ENCODE data around the gene FGF3. TPM values are rescaled to one million over a fixed set of nuclear protein-coding genes. Genes with fewer than 3 reads are reported as not detected.

FGF3 gene
- total and polyA plus RNA-seq, 10 donors, result not detected

GRCh38 chr11:69859275-69859934 is 40.2 kb upstream of the FGF3 start:
- H3K9me3 ChIP-seq, result peaks cover 0 to 3% (median 0%) of the 10 kb centered on the region in 8 donors
- DNase-seq, result no peak
- 76 to 85% (median 85%) methylated on average over 12 of the region's 12 CpGs for WGBS, 5 donors
- peaks cover 0 to 58% (median 18%) of the 10 kb centered on the region in 7 donors for H3K27me3 ChIP-seq (replicated peaks in 1 of 7)
- no peak overlapping the region for H3K4me3 ChIP-seq
- TF ChIP-seq CTCF (IDR thresholded peaks at IDR 0.05 in 8 of 11, conservative IDR thresholded peaks at IDR 0.05 in 3 of 11) (no peak), POLR2A (IDR thresholded peaks at IDR 0.05) (no peak), POLR2AphosphoS5 (IDR thresholded peaks at IDR 0.05) (no peak)
- no peaks in the 10 kb centered on the region for H3K4me1 ChIP-seq
- H3K27ac ChIP-seq, result no peak overlapping the region
- no peaks in the 10 kb centered on the region for H3K36me3 ChIP-seq
- intact Hi-C loops (cut with DNase I; ENCODE audit: low total_unique reads), result no loop called here

- intact Hi-C loops (cut with DNase I; ENCODE audit: low total_unique reads), result no loop called here
- TF ChIP-seq POLR2A (IDR thresholded peaks at IDR 0.05), result no peak
- no peak for TF ChIP-seq CTCF (IDR thresholded peaks at IDR 0.05 in 8 of 11, conservative IDR thresholded peaks at IDR 0.05 in 3 of 11)
- no peak for TF ChIP-seq POLR2AphosphoS5 (IDR thresholded peaks at IDR 0.05)
- H3K9me3 ChIP-seq, result peaks cover 0 to 29% (median 18%) of the 10 kb centered on the region in 8 donors
- H3K4me1 ChIP-seq, result no peaks in the 10 kb centered on the region
- H3K27me3 ChIP-seq (replicated peaks in 1 of 7), result peaks cover 0 to 45% (median 14%) of the 10 kb centered on the region in 7 donors
- no peak overlapping the region for H3K27ac ChIP-seq
- 87 to 97% (median 94%) methylated on average over 3 of the region's 3 CpGs for WGBS, 5 donors
- H3K4me3 ChIP-seq, result no peak overlapping the region
- no peak for DNase-seq
- H3K36me3 ChIP-seq, result no peaks in the 10 kb centered on the region
Observed at GRCh38 chr11:69855421-69855820, 36.2 kb upstream of the FGF3 start.

DNA sequence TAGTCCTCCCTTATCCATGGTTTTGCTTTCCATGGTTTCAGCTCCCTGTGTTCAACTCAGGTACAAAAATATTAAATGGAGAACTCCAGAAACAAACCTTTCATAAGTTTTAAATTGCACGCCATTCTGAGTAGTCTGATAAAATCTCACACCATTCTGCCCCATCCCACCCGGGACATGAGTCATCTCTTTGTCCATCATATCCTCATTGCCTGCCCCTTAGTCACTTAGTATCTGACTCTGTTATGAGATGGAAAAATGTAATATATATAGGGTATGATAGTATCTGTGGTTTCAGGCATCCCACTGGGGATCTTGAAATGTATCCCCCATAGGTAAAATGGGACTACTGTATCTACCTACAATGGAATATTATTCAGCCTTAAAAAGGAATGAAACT is 35.5 kb upstream of the FGF3 start:
- TF ChIP-seq CTCF (IDR thresholded peaks at IDR 0.05 in 8 of 11, conservative IDR thresholded peaks at IDR 0.05 in 3 of 11) (no peak), POLR2A (IDR thresholded peaks at IDR 0.05) (no peak), POLR2AphosphoS5 (IDR thresholded peaks at IDR 0.05) (no peak)
- intact Hi-C loops (cut with DNase I; ENCODE audit: low total_unique reads), result no loop called here

DNA sequence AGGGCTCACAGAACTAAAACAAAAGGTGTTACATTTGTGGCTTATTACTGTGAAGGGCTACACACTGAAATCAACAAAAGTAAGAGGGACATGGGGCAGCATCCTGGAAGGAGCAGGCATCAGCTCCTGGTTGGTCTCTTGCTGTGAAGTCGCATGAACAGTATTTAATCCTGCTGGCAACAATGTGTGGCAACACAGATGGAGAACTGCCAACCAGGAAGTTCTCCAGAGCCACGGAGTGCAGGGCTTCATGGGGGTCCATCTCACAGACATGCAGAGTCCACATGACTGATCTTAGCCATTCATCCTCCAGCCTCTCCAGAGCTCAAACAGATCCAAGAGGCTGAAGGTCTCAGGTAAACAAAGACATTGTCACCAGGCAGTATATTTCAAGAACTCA is 32.8 kb upstream of the FGF3 start:
- TF ChIP-seq POLR2A (IDR thresholded peaks at IDR 0.05) (no peak), CTCF (IDR thresholded peaks at IDR 0.05 in 8 of 11, conservative IDR thresholded peaks at IDR 0.05 in 3 of 11) (no peak), POLR2AphosphoS5 (IDR thresholded peaks at IDR 0.05) (no peak)
- 46 to 56% (median 52%) methylated on average over 2 of the region's 2 CpGs for WGBS, 5 donors
- peaks cover 0 to 29% (median 20%) of the 10 kb centered on the region in 8 donors for H3K9me3 ChIP-seq
- no peak overlapping the region for H3K27ac ChIP-seq
- H3K4me3 ChIP-seq, result no peak overlapping the region
- peaks cover 0 to 50% (median 14%) of the 10 kb centered on the region in 7 donors for H3K27me3 ChIP-seq (replicated peaks in 1 of 7)
- intact Hi-C loops (cut with DNase I; ENCODE audit: low total_unique reads), result no loop called here
- no peaks in the 10 kb centered on the region for H3K4me1 ChIP-seq
- peak; percentile 1 for DNase-seq
- H3K36me3 ChIP-seq, result no peaks in the 10 kb centered on the region

More for the DNA sequence above, 35.5 kb upstream of the FGF3 start:
- WGBS, 5 donors, result 81 to 97% (median 91%) methylated on average over 2 of the region's 2 CpGs
- Histone ChIP-seq H3K27ac (no peak overlapping the region), H3K36me3 (no peaks in the 10 kb centered on the region), H3K27me3 (replicated peaks in 1 of 7) (peaks cover 0 to 46% (median 14%) of the 10 kb centered on the region in 7 donors), H3K4me1 (no peaks in the 10 kb centered on the region), H3K4me3 (no peak overlapping the region), H3K9me3 (peaks cover 0 to 29% (median 18%) of the 10 kb centered on the region in 8 donors)
- DNase-seq, result no peak

All from spleen (tissue), 11 donors.